ENCODE measurements around the gene MAD1L1. TPM values are rescaled to one million over a fixed set of nuclear protein-coding genes. Genes with fewer than 3 reads are reported as not detected.

The MAD1L1 gene
- total RNA-seq, 2 experiments from 2014 or later = 157 to 160 TPM

- ChIA-PET CTCF (no interaction called here), POLR2A (no interaction called here)
- H3K36me3 Mint-ChIP-seq (ENCODE audit: low read depth) = peaks cover 24% of the 10 kb centered on the region
- intact Hi-C loops (cut with DNase I, micrococcal nuclease) = loop anchor here in 1 of 2 experiments (5.0 to 10.0 kb wide), 2 partner anchors 158 to 740 kb away; partner anchors contain the start of genes CHST12 and INTS1
- ATAC-seq (ENCODE audit: poor library complexity) (no peak), DNase-seq (no peak)
- Histone ChIP-seq H3K4me1 (ENCODE audit: insufficient read depth, low read length) (peaks cover 36% of the 10 kb centered on the region), H3K4me3 (ENCODE audit: low read length) (no peak overlapping the region), H3K36me3 (ENCODE audit: insufficient read depth, low read length) (peaks cover under 1% of the 10 kb centered on the region), H3K9me3 (ENCODE audit: control insufficient read depth in 1 of 2, insufficient read depth in 1 of 2, low read length in 2 of 2) (no peaks in the 10 kb centered on the region), H3K27me3 (ENCODE audit: control insufficient read depth in 1 of 2, insufficient read depth in 2 of 2, low read length in 2 of 2) (no peaks in the 10 kb centered on the region), H3K27ac (ENCODE audit: low read depth in 1 of 2, low read length in 2 of 2) (no peak overlapping the region)
- H3K4me1 Mint-ChIP-seq (ENCODE audit: low read depth) = peaks cover 24% of the 10 kb centered on the region
- no peaks in the 10 kb centered on the region for H3K27me3 Mint-ChIP-seq
- H3K4me3 Mint-ChIP-seq = no peak overlapping the region
- TF ChIP-seq CTCF (IDR thresholded peaks at IDR 0.05) = no peak
- no peak overlapping the region for H3K27ac Mint-ChIP-seq
- H3K9me3 Mint-ChIP-seq = no peaks in the 10 kb centered on the region
These were observed 11.8 kb upstream of the MAD1L1 start for GRCh38 chr7:2244404-2244995.

- ChIA-PET CTCF (no interaction called here), POLR2A (no interaction called here)
- Mint-ChIP-seq H3K4me3 (peak overlapping the region; percentile 63), H3K27me3 (no peaks in the 10 kb centered on the region), H3K4me1 (ENCODE audit: low read depth) (peaks cover 17% of the 10 kb centered on the region), H3K27ac (no peak overlapping the region), H3K36me3 (ENCODE audit: low read depth) (peaks cover 26% of the 10 kb centered on the region), H3K9me3 (no peaks in the 10 kb centered on the region)
- Histone ChIP-seq H3K36me3 (ENCODE audit: insufficient read depth, low read length) (peaks cover 9% of the 10 kb centered on the region), H3K27ac (ENCODE audit: low read depth in 1 of 2, low read length in 2 of 2) (no peak overlapping the region), H3K4me1 (ENCODE audit: insufficient read depth, low read length) (peaks cover 29% of the 10 kb centered on the region), H3K27me3 (ENCODE audit: control insufficient read depth in 1 of 2, insufficient read depth in 2 of 2, low read length in 2 of 2) (no peaks in the 10 kb centered on the region), H3K9me3 (ENCODE audit: control insufficient read depth in 1 of 2, insufficient read depth in 1 of 2, low read length in 2 of 2) (no peaks in the 10 kb centered on the region), H3K4me3 (ENCODE audit: low read length) (no peak overlapping the region)
- no peak for ATAC-seq (ENCODE audit: poor library complexity)
- no peak for DNase-seq
- no peak for TF ChIP-seq CTCF (IDR thresholded peaks at IDR 0.05)
- intact Hi-C loops (cut with DNase I, micrococcal nuclease) = loop anchor here in 1 of 2 experiments (5.0 to 10.0 kb wide), 2 partner anchors 159 to 739 kb away; partner anchors contain the start of genes CHST12 and INTS1
These were observed 10.7 kb upstream of the MAD1L1 start for GRCh38 chr7:2243458-2243857.

- peaks cover 15% of the 10 kb centered on the region for H3K36me3 ChIP-seq (ENCODE audit: insufficient read depth, low read length)
- TF ChIP-seq CTCF (IDR thresholded peaks at IDR 0.05) = no peak
- H3K4me3 ChIP-seq (ENCODE audit: low read length) = peak overlapping the region; percentile 94
- peaks cover 32% of the 10 kb centered on the region for H3K36me3 Mint-ChIP-seq (ENCODE audit: low read depth)
- H3K4me1 ChIP-seq (ENCODE audit: insufficient read depth, low read length) = peaks cover 26% of the 10 kb centered on the region
- H3K27ac Mint-ChIP-seq = peak overlapping the region; percentile 88
- ChIA-PET POLR2A (interaction anchor here (1.1 to 2.5 kb wide), 5 partner anchors 10 to 302 kb away, joined by 3 to 12 read pairs (median 7); partner anchors contain the start of genes EIF3B and MAD1L1), CTCF (interaction anchor here (1.5 to 2.2 kb wide), 2 partner anchors 11 to 105 kb away, joined by 3 to 7 read pairs; no protein-coding TSS in a partner anchor)
- ATAC-seq (ENCODE audit: poor library complexity) (peak; percentile 54), DNase-seq (peak in 2 of 14 experiments; percentile 38 to 47)
- peak overlapping the region; percentile 95 for H3K4me3 Mint-ChIP-seq
- no peaks in the 10 kb centered on the region for H3K9me3 ChIP-seq (ENCODE audit: control insufficient read depth in 1 of 2, insufficient read depth in 1 of 2, low read length in 2 of 2)
- no peaks in the 10 kb centered on the region for H3K27me3 ChIP-seq (ENCODE audit: control insufficient read depth in 1 of 2, insufficient read depth in 2 of 2, low read length in 2 of 2)
- intact Hi-C loops (cut with DNase I, micrococcal nuclease) = loop anchor here in 1 of 2 experiments (5.0 to 10.0 kb wide), 2 partner anchors 160 to 738 kb away; partner anchors contain the start of genes CHST12 and INTS1
- H3K27me3 Mint-ChIP-seq = no peaks in the 10 kb centered on the region
- no peaks in the 10 kb centered on the region for H3K9me3 Mint-ChIP-seq
- H3K4me1 Mint-ChIP-seq (ENCODE audit: low read depth) = peaks cover 17% of the 10 kb centered on the region
- peak overlapping the region; percentile 28 to 46 for H3K27ac ChIP-seq (ENCODE audit: low read depth in 1 of 2, low read length in 2 of 2)
These were observed 10.0 kb upstream of the MAD1L1 start for GRCh38 chr7:2242541-2243429.
